ENCODE measurements around the gene SLC5A10.
A peak's percentile ranks its signal among the peaks of the same experiment; 100 is the strongest.

GRCh38 chr17:18960803-18961511 is 9.0 kb downstream of the SLC5A10 start:
- TF ChIP-seq, protein P1, sequence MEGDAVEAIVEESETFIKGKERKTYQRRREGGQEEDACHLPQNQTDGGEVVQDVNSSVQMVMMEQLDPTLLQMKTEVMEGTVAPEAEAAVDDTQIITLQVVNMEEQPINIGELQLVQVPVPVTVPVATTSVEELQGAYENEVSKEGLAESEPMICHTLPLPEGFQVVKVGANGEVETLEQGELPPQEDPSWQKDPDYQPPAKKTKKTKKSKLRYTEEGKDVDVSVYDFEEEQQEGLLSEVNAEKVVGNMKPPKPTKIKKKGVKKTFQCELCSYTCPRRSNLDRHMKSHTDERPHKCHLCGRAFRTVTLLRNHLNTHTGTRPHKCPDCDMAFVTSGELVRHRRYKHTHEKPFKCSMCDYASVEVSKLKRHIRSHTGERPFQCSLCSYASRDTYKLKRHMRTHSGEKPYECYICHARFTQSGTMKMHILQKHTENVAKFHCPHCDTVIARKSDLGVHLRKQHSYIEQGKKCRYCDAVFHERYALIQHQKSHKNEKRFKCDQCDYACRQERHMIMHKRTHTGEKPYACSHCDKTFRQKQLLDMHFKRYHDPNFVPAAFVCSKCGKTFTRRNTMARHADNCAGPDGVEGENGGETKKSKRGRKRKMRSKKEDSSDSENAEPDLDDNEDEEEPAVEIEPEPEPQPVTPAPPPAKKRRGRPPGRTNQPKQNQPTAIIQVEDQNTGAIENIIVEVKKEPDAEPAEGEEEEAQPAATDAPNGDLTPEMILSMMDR (IDR thresholded peaks at IDR 0.05; ENCODE audit: poor library complexity, severe bottlenecking), result peak; percentile 32
- TF ChIP-seq EZH2 (IDR thresholded peaks at IDR 0.05; ENCODE audit: borderline replicate concordance, insufficient read depth, low read length, poor library complexity, severe bottlenecking) (no peak), RAD21 (conservative IDR thresholded peaks at IDR 0.05) (peak; percentile 10), POLR2AphosphoS5 (IDR thresholded peaks at IDR 0.05) (no peak), TAF1 (IDR thresholded peaks at IDR 0.05; ENCODE audit: low read depth) (no peak), SMC3 (conservative IDR thresholded peaks at IDR 0.05; ENCODE audit: poor library complexity) (no peak), EP300 (conservative IDR thresholded peaks at IDR 0.05; ENCODE audit: poor library complexity, severe bottlenecking) (no peak)
- TF ChIP-seq, protein P2, sequence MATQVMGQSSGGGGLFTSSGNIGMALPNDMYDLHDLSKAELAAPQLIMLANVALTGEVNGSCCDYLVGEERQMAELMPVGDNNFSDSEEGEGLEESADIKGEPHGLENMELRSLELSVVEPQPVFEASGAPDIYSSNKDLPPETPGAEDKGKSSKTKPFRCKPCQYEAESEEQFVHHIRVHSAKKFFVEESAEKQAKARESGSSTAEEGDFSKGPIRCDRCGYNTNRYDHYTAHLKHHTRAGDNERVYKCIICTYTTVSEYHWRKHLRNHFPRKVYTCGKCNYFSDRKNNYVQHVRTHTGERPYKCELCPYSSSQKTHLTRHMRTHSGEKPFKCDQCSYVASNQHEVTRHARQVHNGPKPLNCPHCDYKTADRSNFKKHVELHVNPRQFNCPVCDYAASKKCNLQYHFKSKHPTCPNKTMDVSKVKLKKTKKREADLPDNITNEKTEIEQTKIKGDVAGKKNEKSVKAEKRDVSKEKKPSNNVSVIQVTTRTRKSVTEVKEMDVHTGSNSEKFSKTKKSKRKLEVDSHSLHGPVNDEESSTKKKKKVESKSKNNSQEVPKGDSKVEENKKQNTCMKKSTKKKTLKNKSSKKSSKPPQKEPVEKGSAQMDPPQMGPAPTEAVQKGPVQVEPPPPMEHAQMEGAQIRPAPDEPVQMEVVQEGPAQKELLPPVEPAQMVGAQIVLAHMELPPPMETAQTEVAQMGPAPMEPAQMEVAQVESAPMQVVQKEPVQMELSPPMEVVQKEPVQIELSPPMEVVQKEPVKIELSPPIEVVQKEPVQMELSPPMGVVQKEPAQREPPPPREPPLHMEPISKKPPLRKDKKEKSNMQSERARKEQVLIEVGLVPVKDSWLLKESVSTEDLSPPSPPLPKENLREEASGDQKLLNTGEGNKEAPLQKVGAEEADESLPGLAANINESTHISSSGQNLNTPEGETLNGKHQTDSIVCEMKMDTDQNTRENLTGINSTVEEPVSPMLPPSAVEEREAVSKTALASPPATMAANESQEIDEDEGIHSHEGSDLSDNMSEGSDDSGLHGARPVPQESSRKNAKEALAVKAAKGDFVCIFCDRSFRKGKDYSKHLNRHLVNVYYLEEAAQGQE (IDR thresholded peaks at IDR 0.05; ENCODE audit: borderline replicate concordance), result no peak

Measured in neural cell (in vitro differentiated cells).